ENCODE measurements around the gene DLGAP3. TPM values are rescaled to one million over a fixed set of nuclear protein-coding genes. Genes with fewer than 3 reads are reported as not detected.

Gene DLGAP3
- total RNA-seq, 2 experiments from 2014 or later = 0.82 to 0.88 TPM

DNA sequence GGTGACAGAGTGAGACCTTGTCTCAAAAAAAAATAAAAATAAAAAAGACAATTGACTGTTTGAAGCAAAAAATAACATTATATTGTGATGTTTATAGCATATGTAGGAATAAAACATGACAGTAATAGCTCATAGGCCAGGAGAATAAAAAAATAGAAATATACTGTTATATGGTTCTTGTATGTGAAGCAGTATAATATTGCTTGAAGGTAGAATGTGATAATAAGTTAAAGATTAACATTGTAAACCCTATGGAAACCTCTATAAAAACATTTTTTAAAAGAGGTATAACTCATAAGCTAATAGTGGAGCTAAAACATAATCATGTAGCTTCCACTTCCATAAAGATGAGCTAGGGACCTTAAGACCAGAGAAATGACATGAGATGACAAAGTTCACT, 113.1 kb downstream of the DLGAP3 start:
- H3K27ac Mint-ChIP-seq = no peak overlapping the region
- POLR2A ChIA-PET = no interaction called here
- no peaks in the 10 kb centered on the region for H3K27me3 Mint-ChIP-seq
- no peak overlapping the region for H3K4me3 Mint-ChIP-seq
- DNase-seq = no peak
- no peaks in the 10 kb centered on the region for H3K4me1 Mint-ChIP-seq (ENCODE audit: low read depth)
- no peaks in the 10 kb centered on the region for H3K36me3 Mint-ChIP-seq
- CTCF ChIA-PET = interaction anchor here (0.7 to 1.5 kb wide), 3 partner anchors 10 to 34 kb away, joined by 3 read pairs; no protein-coding TSS in a partner anchor
- intact Hi-C loops (cut with micrococcal nuclease) = no loop called here
- H3K9me3 Mint-ChIP-seq = no peaks in the 10 kb centered on the region

Other genes starting within 250 kb of the DLGAP3 start
- not detected for gene GJB5, start 174.6 kb downstream of the DLGAP3 start, total RNA-seq
- not detected for gene GJB4, start 169.9 kb downstream of the DLGAP3 start, total RNA-seq
- not detected for gene GJB3, start 148.4 kb downstream of the DLGAP3 start, total RNA-seq
- not detected for gene GJA4, start 136.7 kb downstream of the DLGAP3 start, total RNA-seq
- 10 to 100 TPM; 46.5 to 46.7 TPM for gene SMIM12, start 69.9 kb downstream of the DLGAP3 start, total RNA-seq
- 10 to 100 TPM; 26.5 to 28.8 TPM for gene TMEM35B, start 55.7 kb upstream of the DLGAP3 start, total RNA-seq
- gene ZMYM6, start 102.3 kb upstream of the DLGAP3 start, total RNA-seq = 10 to 100 TPM; 16.3 to 18.0 TPM
- 1 to 10 TPM; 3.6 to 3.9 TPM for gene ZMYM1, start 149.7 kb upstream of the DLGAP3 start, total RNA-seq

Measured in activated CD4-positive, alpha-beta memory T cell treated with anti-CD3 and anti-CD28 coated beads for 36 hours (primary cell).